ENCODE data around the gene CRY1.

Gene CRY1

GRCh38 chr12:106960443-106960842, 132.9 kb downstream of the CRY1 start:
- no peak for DNase-seq (ENCODE audit: low read depth)

GRCh38 chr12:106957583-106957982, 135.8 kb downstream of the CRY1 start:
- DNase-seq (ENCODE audit: low read depth), result no peak

- DNase-seq (ENCODE audit: low read depth), result peak; percentile 26
Measured at GRCh38 chr12:106956048-106956578, 137.2 kb downstream of the CRY1 start.

GRCh38 chr12:106955377-106956047, 137.8 kb downstream of the CRY1 start, which contains the start of gene TMEM263:
Gene TMEM263, plus strand, starts transcription at chr12:106955907. Its CDS starts 11,210 bp downstream, at chr12:106967117.
- peak; percentile 87 for DNase-seq (ENCODE audit: low read depth)

- DNase-seq (ENCODE audit: low read depth), result peak; percentile 1
Measured at GRCh38 chr12:106954462-106955376, 138.6 kb downstream of the CRY1 start.

- no peak for DNase-seq (ENCODE audit: low read depth)
Measured at GRCh38 chr12:106953352-106954250, 139.7 kb downstream of the CRY1 start.

GRCh38 chr12:106950591-106950990, 142.8 kb downstream of the CRY1 start:
- DNase-seq (ENCODE audit: low read depth), result no peak

- no peak for DNase-seq (ENCODE audit: low read depth)
Measured at GRCh38 chr12:106947461-106947860, 145.9 kb downstream of the CRY1 start.

- no peak for DNase-seq (ENCODE audit: low read depth)
Measured at GRCh38 chr12:106945261-106945851, 148.0 kb downstream of the CRY1 start.

GRCh38 chr12:106942775-106943174, 150.6 kb downstream of the CRY1 start:
- no peak for DNase-seq (ENCODE audit: low read depth)

GRCh38 chr12:106941481-106942156, 151.7 kb downstream of the CRY1 start:
- DNase-seq (ENCODE audit: low read depth), result no peak
